ENCODE data around the gene NINJ2.

DNA sequence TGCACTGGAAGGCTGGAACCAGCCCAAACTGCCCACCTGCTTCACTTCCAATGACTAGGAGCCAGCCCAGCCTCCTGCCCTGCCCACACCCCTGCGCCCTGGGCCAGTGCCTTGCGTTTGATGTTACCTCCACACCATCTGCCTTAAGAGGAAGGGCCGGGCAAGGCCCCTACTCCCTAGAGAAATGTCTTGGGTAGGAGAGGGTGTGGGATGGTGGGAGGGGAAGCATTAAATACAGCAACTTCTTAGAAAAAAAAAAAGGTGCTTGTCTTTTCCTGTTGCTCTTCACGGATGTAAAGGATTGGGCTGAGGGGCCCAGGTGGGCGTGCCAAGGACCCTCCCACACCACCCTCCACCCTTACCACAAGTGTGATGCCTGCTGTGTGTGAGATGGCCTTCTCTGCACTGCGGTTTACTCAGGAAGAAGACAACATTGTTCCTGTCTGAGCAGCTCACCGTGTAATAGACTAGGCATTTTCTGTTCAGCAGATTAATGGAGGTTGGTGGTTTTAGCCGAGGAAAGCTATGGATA, 99.9 kb downstream of the NINJ2 start:
- TF ChIP-seq, protein P1, sequence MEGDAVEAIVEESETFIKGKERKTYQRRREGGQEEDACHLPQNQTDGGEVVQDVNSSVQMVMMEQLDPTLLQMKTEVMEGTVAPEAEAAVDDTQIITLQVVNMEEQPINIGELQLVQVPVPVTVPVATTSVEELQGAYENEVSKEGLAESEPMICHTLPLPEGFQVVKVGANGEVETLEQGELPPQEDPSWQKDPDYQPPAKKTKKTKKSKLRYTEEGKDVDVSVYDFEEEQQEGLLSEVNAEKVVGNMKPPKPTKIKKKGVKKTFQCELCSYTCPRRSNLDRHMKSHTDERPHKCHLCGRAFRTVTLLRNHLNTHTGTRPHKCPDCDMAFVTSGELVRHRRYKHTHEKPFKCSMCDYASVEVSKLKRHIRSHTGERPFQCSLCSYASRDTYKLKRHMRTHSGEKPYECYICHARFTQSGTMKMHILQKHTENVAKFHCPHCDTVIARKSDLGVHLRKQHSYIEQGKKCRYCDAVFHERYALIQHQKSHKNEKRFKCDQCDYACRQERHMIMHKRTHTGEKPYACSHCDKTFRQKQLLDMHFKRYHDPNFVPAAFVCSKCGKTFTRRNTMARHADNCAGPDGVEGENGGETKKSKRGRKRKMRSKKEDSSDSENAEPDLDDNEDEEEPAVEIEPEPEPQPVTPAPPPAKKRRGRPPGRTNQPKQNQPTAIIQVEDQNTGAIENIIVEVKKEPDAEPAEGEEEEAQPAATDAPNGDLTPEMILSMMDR (IDR thresholded peaks at IDR 0.05), result no peak
- no peak for TF ChIP-seq POLR2A (IDR thresholded peaks at IDR 0.05)
